ENCODE data around the gene CXCL14.

- TF ChIP-seq EZH2phosphoT487 (IDR thresholded peaks at IDR 0.05; ENCODE audit: borderline replicate concordance, low read length), result no peak
- no peak for TF ChIP-seq CTCF (IDR thresholded peaks at IDR 0.05; ENCODE audit: low read depth, low read length, poor library complexity, severe bottlenecking)
Measured at GRCh38 chr5:135559354-135559753, 19.4 kb downstream of the CXCL14 start.
